Osteoblast (primary cell): ENCODE results near the gene HOXA11. TPM values are rescaled to one million over a fixed set of nuclear protein-coding genes. Genes with fewer than 3 reads are reported as not detected.
A peak's percentile ranks its signal among the peaks of the same experiment; 100 is the strongest.

Experiments
- DNase-seq: peaks from one replicate; pipeline ENCODE4 v3.0.0; 2011; ENCODE audit warnings: low spot score, mixed read lengths; ENCODE audit not compliant: insufficient read length; ENCODE audit errors: missing footprints
- H2AFZ ChIP-seq: 2 replicates; pipeline ENCODE4 v1.6.0; 2011; ENCODE audit warnings: mild to moderate bottlenecking, low read length
- H3K27ac ChIP-seq: 2 replicates; pipeline ENCODE4 v1.5.1; 2011; ENCODE audit warnings: mild to moderate bottlenecking, low read depth, low read length, moderate library complexity
- H3K27me3 ChIP-seq: 2 replicates; pipeline ENCODE4 v1.6.0; 2012; ENCODE audit warnings: mild to moderate bottlenecking, control low read depth, inconsistent platforms, low read length, moderate library complexity; ENCODE audit not compliant: insufficient read depth
- H3K36me3 ChIP-seq: 2 replicates; pipeline ENCODE4 v1.5.1; 2011; ENCODE audit warnings: mild to moderate bottlenecking, low read length, control low read depth, moderate library complexity; ENCODE audit not compliant: insufficient read depth
- H3K4me1 ChIP-seq: 2 replicates; pipeline ENCODE4 v1.5.1; 2011; ENCODE audit warnings: mild to moderate bottlenecking, low read length, control low read depth, moderate library complexity; ENCODE audit not compliant: insufficient read depth
- H3K4me2 ChIP-seq: 2 replicates; pipeline ENCODE4 v1.6.0; 2011; ENCODE audit warnings: mild to moderate bottlenecking, low read length; ENCODE audit not compliant: insufficient read depth
- H3K4me3 ChIP-seq: fragments of 200-600 bp; sonication (generic); 3 replicates; pipeline ENCODE4 v1.5.1; 2012; ENCODE audit warnings: mild to moderate bottlenecking, low read length, inconsistent platforms; ENCODE audit not compliant: insufficient read depth
- H3K79me2 ChIP-seq: 2 replicates; pipeline ENCODE4 v1.6.0; 2012; ENCODE audit warnings: mild to moderate bottlenecking, low read length, control low read depth, inconsistent platforms; ENCODE audit not compliant: insufficient read depth
- H3K9me3 ChIP-seq: 2 replicates; pipeline ENCODE4 v1.5.1; 2011; ENCODE audit warnings: low read depth, low read length, control low read depth
- H4K20me1 ChIP-seq: 2 replicates; pipeline ENCODE4 v1.6.0; 2012; ENCODE audit warnings: mild to moderate bottlenecking, low read length, control low read depth; ENCODE audit not compliant: insufficient read depth
- total RNA-seq: library from RNA; depleted of rRNA; stranded (reverse); fragments of >200 nt; gene quantifications from 2 replicates; pipeline ENCODE4 v1.2.3, GENCODE V29; 2012
- TF ChIP-seq, protein P1 (sequence below): IDR thresholded peaks from 2 replicates; pipeline ENCODE4 v1.5.1; 2011; ENCODE audit warnings: mild to moderate bottlenecking, low read depth, low read length, moderate library complexity; ENCODE audit errors: extremely low read depth

Gene HOXA11
- total RNA-seq, 1 donor: 15.2 TPM

DNA sequence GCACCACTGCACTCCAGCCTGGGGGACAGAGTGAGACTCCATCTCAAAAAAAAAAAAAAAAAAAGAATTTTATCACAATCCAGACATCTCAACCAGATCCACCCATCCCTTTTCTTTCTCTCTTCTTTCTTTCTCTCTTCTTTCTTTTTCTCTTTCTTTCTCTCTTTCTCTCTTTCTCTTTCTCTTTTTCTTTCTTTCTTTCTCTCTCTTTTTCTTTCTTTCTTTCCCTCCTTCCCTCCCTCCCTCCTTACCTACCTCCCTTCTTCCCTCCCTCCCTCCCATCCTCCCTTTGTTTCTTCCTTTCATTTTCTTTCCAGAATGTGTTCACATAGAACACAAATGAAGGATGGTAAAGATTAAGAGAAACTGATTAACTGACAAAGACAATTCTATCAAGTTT, 32.9 kb upstream of the HOXA11 start:
- H3K27ac ChIP-seq: no peak overlapping the region
- TF ChIP-seq, protein P1, sequence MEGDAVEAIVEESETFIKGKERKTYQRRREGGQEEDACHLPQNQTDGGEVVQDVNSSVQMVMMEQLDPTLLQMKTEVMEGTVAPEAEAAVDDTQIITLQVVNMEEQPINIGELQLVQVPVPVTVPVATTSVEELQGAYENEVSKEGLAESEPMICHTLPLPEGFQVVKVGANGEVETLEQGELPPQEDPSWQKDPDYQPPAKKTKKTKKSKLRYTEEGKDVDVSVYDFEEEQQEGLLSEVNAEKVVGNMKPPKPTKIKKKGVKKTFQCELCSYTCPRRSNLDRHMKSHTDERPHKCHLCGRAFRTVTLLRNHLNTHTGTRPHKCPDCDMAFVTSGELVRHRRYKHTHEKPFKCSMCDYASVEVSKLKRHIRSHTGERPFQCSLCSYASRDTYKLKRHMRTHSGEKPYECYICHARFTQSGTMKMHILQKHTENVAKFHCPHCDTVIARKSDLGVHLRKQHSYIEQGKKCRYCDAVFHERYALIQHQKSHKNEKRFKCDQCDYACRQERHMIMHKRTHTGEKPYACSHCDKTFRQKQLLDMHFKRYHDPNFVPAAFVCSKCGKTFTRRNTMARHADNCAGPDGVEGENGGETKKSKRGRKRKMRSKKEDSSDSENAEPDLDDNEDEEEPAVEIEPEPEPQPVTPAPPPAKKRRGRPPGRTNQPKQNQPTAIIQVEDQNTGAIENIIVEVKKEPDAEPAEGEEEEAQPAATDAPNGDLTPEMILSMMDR: no peak
- no peak overlapping the region for H3K4me2 ChIP-seq
- peaks cover 2% of the 10 kb centered on the region for H3K27me3 ChIP-seq
- H2AFZ ChIP-seq: no peak overlapping the region
- no peaks in the 10 kb centered on the region for H3K9me3 ChIP-seq
- DNase-seq: no peak
- H3K79me2 ChIP-seq: no peaks in the 10 kb centered on the region
- no peaks in the 10 kb centered on the region for H3K36me3 ChIP-seq
- no peak overlapping the region for H3K4me3 ChIP-seq
- no peaks in the 10 kb centered on the region for H4K20me1 ChIP-seq
- no peaks in the 10 kb centered on the region for H3K4me1 ChIP-seq

DNA sequence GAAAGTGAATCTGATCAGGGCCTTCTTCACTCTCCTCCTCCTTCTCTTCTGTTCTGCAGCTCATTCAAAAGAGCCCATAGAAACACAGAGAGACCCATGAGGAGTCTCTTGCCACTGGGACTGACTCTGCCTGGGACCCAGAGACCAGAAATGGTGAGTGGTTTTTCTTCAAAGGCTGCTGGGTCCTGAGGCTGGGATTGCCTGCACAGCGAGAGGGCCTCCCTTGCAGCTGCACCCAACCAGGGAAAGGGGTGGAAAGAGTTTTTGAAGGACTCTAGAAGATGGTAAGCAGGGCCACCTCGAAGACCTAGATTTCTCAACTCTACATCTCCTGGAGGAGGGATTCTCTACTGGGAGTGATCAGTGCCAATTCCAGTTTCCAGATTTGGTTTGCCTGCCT, 30.3 kb upstream of the HOXA11 start:
- no peak overlapping the region for H2AFZ ChIP-seq
- no peak overlapping the region for H3K27ac ChIP-seq
- peaks cover 6% of the 10 kb centered on the region for H3K4me1 ChIP-seq
- no peak for DNase-seq
- no peaks in the 10 kb centered on the region for H3K79me2 ChIP-seq
- H3K4me2 ChIP-seq: no peak overlapping the region
- no peaks in the 10 kb centered on the region for H4K20me1 ChIP-seq
- H3K36me3 ChIP-seq: no peaks in the 10 kb centered on the region
- H3K4me3 ChIP-seq: no peak overlapping the region
- no peaks in the 10 kb centered on the region for H3K27me3 ChIP-seq
- TF ChIP-seq, protein P1: no peak
- no peaks in the 10 kb centered on the region for H3K9me3 ChIP-seq

DNA sequence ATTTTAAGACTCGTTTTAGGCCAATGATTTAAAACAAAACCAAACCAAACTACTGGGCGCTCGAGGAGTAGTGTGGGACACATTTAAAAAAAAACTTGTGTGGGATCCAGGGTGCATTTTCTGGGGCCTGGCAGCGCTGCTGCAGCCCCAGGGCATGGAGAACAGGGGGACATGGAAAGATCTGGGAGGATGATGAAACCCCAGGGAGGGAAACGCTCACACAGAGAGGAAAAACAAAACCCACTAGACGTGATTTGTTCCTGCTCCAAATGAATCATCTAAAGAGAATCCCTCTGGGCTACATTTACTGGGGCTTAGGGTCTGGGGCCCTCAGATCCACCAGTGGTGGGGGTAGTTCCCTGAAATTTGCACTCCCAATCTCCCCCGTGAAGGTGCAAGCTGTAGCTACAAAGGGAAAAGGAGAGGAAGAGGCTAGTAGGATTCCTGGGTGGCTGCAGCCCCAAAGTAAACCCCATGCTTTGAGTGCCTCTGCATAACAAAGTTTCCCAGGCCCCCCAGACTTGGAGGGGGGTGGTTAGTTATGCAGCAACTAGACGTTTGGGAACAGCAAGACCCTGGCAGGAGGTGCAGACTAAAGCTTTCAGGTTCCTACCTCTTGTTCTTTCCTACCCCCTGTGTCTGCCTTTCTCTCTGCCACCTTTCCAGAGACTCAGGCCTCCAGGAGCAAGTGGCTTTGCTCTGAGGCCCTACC, 29.4 kb upstream of the HOXA11 start:
- no peaks in the 10 kb centered on the region for H3K79me2 ChIP-seq
- DNase-seq: peak; percentile 72
- no peak overlapping the region for H3K4me3 ChIP-seq
- H3K4me2 ChIP-seq: no peak overlapping the region
- H2AFZ ChIP-seq: no peak overlapping the region
- no peaks in the 10 kb centered on the region for H3K27me3 ChIP-seq
- H3K36me3 ChIP-seq: no peaks in the 10 kb centered on the region
- H3K9me3 ChIP-seq: no peaks in the 10 kb centered on the region
- H3K4me1 ChIP-seq: peaks cover 6% of the 10 kb centered on the region
- no peak overlapping the region for H3K27ac ChIP-seq
- TF ChIP-seq, protein P1: no peak
- no peaks in the 10 kb centered on the region for H4K20me1 ChIP-seq

DNA sequence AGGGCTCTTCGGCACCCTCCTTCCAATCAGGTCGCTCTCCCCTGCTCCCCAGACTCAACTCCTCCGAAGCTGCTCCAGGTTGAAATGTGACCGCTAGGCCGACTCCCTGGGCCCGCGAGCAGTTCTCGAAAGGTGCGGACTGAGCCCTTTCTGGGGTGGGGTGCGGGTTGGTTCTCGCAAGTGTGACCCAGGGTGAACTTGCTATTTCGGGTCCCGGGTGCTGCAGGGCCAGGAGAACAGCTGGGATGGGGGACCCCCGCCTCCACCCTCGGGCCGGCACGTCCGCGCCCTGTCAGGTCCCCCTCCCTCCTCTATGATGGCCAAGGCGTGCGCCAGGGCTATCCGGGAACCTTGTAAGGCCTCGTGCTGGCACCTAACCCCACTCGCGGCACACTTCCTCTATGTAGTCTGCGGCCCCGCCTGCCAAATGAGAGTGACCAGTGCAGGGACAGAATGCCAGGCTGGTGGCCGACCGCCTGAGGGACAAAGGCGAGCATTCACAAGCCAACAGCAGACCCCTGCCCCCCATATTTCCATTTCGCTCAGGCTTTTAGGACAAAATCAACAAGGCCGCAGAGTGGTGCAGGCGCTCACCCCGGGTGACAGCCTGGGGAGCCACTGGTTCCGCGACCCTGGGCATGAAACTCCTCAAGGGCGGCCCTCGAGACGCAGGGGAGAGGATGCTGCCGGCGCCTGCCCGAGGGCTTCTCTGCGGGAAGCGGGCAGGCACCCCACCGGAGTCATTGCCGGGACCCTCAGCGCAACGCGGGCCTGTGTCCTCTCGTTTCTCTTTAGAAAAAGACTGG, 28.6 kb upstream of the HOXA11 start:
- Histone ChIP-seq H3K4me3 (no peak overlapping the region), H3K27me3 (no peaks in the 10 kb centered on the region), H3K36me3 (no peaks in the 10 kb centered on the region), H3K4me2 (no peak overlapping the region), H4K20me1 (no peaks in the 10 kb centered on the region), H2AFZ (no peak overlapping the region), H3K9me3 (no peaks in the 10 kb centered on the region), H3K79me2 (no peaks in the 10 kb centered on the region), H3K27ac (no peak overlapping the region), H3K4me1 (peaks cover 6% of the 10 kb centered on the region)
- DNase-seq: no peak
- TF ChIP-seq, protein P1: no peak
